ENCODE measurements around the gene PEPD.
"Not testable (repeated sequence)": the region's sequence is repeated elsewhere in the genome, so short reads cannot be mapped to it uniquely, and the experiment has no call there.

The PEPD gene

DNA sequence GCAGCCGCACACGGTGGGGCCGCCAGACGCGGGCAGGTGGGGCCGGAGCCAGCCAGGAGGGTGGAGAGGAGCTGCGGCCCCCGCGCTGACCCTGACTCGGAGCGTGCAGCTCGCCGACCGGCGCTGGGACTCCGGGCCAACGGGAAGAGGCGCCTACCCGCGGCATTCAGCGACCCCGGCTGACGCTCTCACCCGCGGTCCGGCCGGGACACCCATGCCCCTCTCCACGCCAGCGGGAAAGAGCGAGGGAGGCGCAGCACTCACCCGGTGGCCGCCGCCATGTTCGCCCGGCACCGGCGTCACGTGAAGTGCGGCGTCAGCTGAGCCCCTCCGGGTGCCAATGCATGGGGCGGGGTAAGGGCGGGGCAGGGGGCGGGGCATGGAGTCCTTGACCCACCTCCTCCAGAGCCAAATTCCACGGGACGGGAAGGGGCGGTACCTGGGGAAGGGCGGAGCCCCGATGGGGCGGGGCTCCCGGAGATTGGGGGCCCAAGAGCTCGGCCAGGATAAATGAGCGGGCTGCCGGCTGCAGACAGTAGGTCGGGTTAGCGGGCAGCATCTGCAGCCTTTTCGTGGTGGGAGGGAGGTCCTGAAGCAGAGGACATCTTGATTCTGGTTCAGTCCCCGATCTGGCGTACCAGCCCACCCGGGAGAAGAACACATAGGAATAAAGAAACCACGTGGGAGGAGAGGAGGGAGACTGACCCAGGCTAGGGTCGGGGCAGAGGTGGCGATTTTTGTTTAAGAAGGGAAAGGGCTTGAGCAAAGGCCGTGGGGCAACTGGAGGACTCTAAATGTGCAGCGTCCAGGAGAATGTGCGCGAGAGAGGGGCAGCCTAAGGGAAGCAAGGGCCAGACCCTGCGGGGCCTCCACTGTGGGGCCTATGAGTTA, at the start of gene PEPD:
TSS of gene PEPD (minus strand) at position 312 of the 891 bp plus-strand sequence. CDS start at position 281, 31 bp downstream.
- peak; percentile 83 for DNase-seq

GRCh38 chr19:33569821-33570220, 48.2 kb upstream of the PEPD start:
- no peak for DNase-seq

GRCh38 chr19:33568706-33569105, 47.1 kb upstream of the PEPD start:
- no peak for DNase-seq

DNA sequence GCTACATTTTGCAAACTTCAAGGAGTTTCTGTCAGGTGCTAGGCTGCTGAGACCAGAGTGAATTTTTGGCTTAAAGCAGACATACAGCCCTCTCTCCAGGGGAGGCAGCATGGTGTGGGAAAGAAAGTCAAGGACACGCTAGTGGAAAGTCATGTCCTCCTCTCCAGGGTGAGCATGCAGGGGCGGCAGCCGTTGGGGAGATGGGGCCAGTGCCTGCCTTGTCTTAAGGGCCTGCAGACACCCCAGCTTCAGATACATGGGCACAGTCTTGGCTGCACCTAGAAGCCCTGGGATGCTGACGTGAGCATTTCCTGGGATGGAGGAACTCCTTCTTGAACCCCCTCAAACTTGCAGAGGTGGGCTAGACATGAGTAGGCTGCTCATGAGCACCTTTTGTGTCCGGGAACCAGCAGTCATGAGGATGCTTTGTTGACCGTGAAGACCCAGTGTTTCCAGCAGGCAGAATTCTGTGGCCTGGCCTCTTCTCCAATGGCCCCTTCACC, 43.3 kb upstream of the PEPD start:
- DNase-seq: no peak

DNA sequence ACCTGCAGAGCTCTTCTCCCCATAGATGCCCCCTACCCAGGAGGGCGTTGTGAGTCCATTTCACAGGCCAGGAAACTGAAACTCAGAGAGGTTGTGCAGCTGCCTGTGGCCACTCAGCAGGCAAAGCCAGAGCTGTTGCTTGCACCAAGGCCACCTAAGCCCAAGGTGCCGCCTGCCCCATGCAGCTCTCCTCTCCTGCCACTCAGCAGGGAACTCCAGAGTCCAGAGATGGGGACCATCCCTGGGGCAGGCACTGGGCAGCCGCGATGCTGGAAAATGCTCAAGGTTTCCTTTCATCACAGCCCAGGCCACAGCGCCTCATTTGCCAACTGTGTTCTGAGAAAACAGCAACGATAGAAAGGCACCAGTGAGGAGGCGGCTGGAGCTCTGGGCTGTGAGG, 41.0 kb upstream of the PEPD start:
- DNase-seq: no peak

- not testable (repeated sequence) for DNase-seq
Measured at GRCh38 chr19:33561666-33562065, 40.1 kb upstream of the PEPD start.

DNA sequence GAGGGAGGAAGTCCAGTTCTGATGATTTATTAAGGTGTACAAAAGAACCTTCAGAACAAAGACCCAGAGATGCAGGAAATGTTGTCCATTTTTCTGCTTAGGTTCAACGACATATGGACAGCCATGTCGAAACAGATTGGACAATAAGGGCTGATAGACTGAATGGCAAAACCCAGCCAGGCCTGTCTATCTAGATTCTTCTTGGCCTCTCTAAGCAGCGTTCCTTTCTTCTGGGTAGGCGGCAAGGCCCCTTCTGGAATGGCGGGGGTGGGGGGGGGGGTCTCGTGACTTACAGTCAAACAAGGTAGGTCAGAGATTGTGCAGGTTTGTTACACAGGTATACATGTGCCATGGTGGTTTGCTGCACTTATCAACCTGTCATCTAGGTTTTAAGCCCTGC, 39.7 kb upstream of the PEPD start:
- DNase-seq: no peak

GRCh38 chr19:33559996-33560395, 38.4 kb upstream of the PEPD start:
- no peak for DNase-seq

- no peak for DNase-seq
Measured at GRCh38 chr19:33558856-33559255, 37.3 kb upstream of the PEPD start.

- DNase-seq: no peak
Measured at GRCh38 chr19:33558151-33558550, 36.6 kb upstream of the PEPD start.

DNA sequence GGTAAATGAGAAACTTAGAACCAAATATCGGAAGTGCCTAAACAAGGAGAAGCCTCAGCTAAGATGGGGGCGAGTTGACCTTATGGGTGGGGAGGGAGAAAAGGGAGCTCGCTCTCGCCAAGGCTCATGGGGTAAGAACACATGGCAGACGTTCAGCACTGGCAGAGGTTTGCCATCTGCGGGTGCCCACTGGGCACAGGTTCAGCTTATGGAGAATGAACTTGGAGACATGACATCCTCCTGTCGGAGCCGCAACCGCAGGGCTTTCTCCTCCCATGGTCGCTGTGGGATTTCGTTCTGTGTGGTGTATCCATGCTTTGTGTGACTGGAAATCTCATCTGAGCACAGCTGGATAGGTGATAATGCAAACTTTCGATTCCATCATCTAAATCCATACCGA, 36.1 kb upstream of the PEPD start:
- no peak for DNase-seq

DNA sequence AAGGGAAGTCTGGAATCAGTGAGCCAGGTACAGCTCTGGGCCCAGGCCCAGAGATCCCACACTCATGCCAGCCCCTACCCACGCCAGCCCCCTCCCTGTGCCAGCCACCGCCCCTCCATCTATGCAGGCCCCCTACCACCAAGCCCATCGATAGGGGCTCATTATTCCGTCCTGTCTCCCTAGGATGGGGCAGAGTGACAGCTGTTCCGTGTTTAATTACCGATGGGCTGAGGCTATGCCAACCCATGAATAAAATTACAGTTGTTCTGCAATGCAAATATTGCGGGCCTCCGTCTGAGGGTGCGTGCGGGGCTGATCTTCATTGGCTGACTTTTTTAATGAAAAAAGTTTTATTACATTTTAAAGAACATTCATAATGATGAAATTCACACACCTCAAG, 35.6 kb upstream of the PEPD start:
- DNase-seq: no peak

DNA sequence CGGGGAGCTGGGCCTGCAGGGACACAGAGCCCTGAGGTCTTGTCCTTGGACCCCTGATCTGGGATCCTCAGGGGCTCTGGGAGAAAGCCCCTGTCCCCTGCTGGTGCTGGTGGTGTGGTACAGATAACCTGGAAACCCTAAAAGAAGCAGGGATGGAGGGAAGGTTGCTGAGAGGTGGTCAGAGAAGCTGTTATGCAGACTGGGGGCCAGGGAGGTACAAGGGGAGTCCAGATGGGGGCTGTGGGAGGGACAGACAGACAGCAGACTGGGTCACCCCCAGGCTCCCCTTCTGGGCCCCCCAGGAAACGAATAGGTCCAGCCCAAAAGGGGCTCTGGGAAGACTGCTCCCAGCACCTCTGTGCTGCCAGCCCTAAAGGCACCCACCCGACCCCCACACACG, 34.7 kb upstream of the PEPD start:
- DNase-seq: no peak

- DNase-seq: not testable (repeated sequence)
Measured at GRCh38 chr19:33555726-33556125, 34.1 kb upstream of the PEPD start.

DNA sequence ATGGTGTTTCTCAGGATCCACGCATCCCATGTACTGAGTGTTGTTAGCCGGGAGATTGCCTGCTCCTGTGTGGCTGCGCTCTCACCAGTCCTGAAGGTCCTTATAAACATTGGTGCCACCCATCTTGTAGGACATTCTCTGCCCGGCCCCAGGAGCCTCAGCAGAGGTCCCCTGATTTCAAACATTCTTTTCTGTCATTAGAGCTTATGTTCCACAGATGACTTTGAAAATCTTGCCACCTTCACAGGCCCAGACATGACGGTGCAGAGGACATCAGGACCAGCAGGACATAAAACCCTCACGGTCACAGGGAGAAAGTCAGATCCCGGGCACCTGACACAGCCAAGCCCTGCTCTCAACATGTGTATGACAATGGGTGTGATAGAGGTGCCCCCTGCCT, 33.2 kb upstream of the PEPD start:
- DNase-seq: no peak

DNA sequence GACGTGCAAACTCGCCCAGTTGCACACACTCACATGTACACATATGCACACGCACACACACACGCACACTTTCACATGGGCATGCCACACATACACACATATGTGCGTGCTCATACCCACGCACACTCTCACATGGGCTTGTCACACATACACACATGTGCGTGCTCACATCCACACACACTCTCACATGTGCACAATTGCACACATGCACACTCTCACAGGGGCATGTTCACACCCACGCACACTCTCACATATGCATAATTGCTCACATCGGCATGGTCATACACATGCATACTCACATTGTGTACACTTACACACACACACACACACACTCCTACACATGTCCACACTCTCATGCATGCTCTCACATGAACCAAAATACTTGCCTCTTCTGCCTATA, 32.8 kb upstream of the PEPD start:
- no peak for DNase-seq

DNA sequence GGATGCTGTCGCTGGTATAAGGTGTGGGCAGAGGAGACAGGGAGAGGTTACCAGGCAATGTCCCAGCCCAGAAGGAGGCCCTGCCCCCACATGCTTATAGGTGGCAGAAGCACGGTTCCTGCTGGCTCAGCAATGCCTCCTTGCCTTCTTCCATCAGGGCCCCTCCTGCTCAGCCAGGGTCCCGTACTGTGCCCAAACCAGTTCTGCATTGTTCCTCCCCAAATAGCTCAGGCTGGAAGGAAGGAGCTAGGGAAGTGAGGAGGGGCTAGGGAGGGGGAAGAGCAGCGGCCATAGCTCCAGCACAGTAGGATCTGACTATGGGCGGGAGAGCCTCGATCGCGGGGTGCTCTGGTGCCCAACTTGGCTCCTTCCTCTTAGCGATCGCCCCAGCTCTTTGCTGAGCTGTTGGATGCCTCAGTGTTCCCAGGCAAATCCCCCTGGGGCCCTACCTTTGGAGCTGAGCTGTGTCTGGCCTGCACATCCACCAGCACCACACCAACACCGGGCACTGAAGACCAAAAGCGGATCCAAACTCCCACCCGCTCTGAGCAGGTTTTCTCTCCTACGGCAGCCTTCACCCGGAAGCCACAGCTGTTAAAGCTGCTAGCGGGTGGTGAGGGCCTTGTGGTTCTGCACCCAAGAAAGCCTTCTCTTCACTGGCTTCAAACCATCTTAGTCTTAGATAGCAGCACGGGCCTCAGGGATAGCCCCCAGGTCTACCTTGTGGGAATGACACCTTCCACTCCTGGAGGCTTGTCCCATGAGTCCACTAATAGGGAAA, 32.1 kb upstream of the PEPD start:
- DNase-seq: no peak

DNA sequence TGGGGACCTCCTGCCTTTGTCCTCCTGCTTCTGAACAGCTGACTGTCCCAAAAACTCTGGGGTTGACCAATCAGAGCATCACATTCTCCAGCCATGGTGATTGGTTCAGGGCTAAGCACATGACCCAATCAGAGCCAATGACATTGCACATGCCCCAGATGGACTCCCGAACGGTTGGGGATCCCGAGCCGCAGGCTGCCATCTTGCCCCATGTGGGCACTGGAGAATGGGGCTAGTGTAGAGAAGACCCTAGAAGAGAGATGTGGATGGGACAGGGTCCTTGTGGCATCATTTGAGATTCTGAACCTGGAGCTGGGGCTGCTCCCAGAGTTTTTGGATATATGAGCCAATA, 31.3 kb upstream of the PEPD start:
- no peak for DNase-seq

- DNase-seq: no peak
Measured at GRCh38 chr19:33552191-33552927, 30.8 kb upstream of the PEPD start.

DNA sequence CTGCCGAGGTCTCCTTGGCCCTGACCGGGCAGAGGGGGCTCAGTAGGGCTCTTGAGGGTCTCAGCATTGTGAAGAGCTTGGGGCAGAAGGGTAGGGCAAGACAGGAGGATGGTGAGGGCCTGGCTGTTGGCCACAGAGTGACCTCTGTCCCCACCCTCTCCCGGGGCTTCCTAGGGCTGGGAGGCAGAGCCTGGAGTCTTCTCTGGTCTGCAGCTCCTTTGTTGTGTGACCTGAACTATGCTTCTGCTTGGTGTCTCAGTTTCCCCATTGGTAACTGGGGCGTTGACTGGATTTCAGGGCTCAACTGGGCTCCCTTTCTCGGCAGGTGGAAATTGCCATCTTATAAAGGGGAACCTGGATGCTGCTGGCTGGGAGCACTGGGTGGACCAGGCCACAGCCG, 30.1 kb upstream of the PEPD start:
- no peak for DNase-seq

DNA sequence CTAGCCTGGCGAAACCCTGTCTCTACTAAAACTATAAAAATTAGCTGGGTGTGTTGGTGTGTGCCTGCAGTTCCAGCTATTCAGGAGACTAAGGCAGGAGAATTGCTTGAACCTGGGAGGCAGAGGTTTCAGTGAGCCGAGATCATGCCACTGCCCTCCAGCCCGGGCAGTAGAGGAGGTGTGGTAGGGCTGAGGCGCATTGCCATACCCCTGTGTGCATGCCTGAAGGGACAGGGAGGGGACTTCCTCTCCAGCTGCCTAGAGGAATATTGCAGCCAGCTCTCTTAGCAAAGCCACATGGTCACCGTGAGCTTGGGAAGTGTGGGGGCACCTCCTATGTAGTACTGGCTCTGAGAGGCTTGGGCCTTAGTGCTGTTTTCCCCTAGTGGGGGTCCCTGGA, 29.2 kb upstream of the PEPD start:
- no peak for DNase-seq

- no peak for DNase-seq
Measured at GRCh38 chr19:33547676-33548075, 26.1 kb upstream of the PEPD start.

DNA sequence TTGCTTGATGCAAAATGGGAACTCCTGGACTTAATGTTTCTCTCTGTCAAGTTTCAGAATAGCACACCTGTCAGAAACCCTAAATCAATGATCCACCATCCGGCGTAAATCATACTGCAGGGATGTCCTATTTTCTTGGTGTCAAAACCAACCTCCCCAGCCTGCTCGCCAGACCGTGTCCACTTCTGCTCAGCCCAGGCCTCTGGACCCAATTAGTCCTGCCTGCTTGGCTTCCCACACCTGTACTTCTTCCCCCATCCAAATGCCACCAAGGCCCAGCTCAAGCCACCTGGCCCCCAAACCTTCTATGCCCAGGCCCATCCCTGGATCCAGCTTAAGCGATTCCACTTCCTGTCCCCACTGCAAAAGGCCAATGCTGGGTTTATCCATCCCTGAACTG, 25.1 kb upstream of the PEPD start:
- no peak for DNase-seq
